GM12878 (cell line): ENCODE data around the gene ARID3A. TPM values are rescaled to one million over a fixed set of nuclear protein-coding genes. Genes with fewer than 3 reads are reported as not detected.

ENCODE experiments used
- BCL11A ChIP-seq: IDR thresholded peaks from 2 replicates; pipeline ENCODE4 v1.6.1; 2011; ENCODE audit warnings: low read depth, low read length
- EP300 ChIP-seq, 2 experiments: fragments of 150-350 bp in 1 of 2; IDR thresholded peaks; 2 replicates each; pipeline ENCODE4 v1.6.1; 2011 to 2012; ENCODE audit warnings: low read depth in 2 of 2, low read length in 2 of 2, borderline replicate concordance in 1 of 2, improper control_type of control experiment in 1 of 2, inconsistent platforms in 1 of 2; ENCODE audit not compliant: control insufficient read depth in 1 of 2
- IKZF2 ChIP-seq, 2 experiments: fragments of 450-650 bp; IDR thresholded peaks; 2 replicates each; pipeline ENCODE4 v1.6.1; 2017; ENCODE audit warnings: mild to moderate bottlenecking in 2 of 2, moderate library complexity in 2 of 2
- NFIC ChIP-seq: IDR thresholded peaks from 2 replicates; pipeline ENCODE4 v1.6.1; 2012; ENCODE audit warnings: low read depth, mild to moderate bottlenecking, inconsistent platforms, low read length, moderate library complexity
- POLR2AphosphoS2 ChIP-seq: IDR thresholded peaks from 2 replicates; pipeline ENCODE4 v1.6.1; 2011; ENCODE audit warnings: low read depth, mild to moderate bottlenecking, low read length, improper control_type of control experiment, moderate library complexity
- RAD21 ChIP-seq: IDR thresholded peaks from 2 replicates; pipeline ENCODE4 v1.6.1; 2011; ENCODE audit warnings: mild to moderate bottlenecking, low read depth, low read length, moderate library complexity; ENCODE audit not compliant: insufficient read depth
- STAT1 ChIP-seq: fragments of 450-650 bp; conservative IDR thresholded peaks from 2 replicates; pipeline ENCODE4 v1.6.1; 2014; ENCODE audit warnings: antibody characterized with exemption, mild to moderate bottlenecking
- STAT3 ChIP-seq: IDR thresholded peaks from 2 replicates; pipeline ENCODE4 v1.6.1; 2011; ENCODE audit warnings: low read depth, low read length, improper control_type of control experiment
- TAF1 ChIP-seq: IDR thresholded peaks from 2 replicates; pipeline ENCODE4 v1.6.1; 2011; ENCODE audit warnings: mild to moderate bottlenecking, low read depth, low read length, borderline replicate concordance
- ZNF207 ChIP-seq: fragments of 450-650 bp; IDR thresholded peaks from 2 replicates; pipeline ENCODE4 v1.6.1; 2014; ENCODE audit warnings: antibody characterized with exemption, mild to moderate bottlenecking, borderline replicate concordance
- ZNF384 ChIP-seq: IDR thresholded peaks from 2 replicates; pipeline ENCODE4 v1.6.1; 2012; ENCODE audit warnings: low read depth, mild to moderate bottlenecking, low read length, improper control_type of control experiment, borderline replicate concordance
- polyA plus RNA-seq, 11 experiments: library from polyadenylated mRNA; depleted of rRNA in 4 of 11; unstranded in 6 of 11; stranded (reverse) in 5 of 11; fragments of >200 nt; fragmentation: Nextera tagmentation in 4 of 11; fragmentation: Illumina TruSeq in 1 of 11; extraction: Ambion mirVana in 4 of 11; extraction: Trizol in 1 of 11; gene quantifications; 1 replicate in 1 of 11; 2 replicates in 10 of 11; pipeline versions ENCODE4 v1.2.1 to v1.2.3, GENCODE V29; 2011 to 2016; ENCODE audit warnings: inconsistent platforms in 2 of 11, missing spikeins in 2 of 11, low read depth in 1 of 11
- total RNA-seq, 4 experiments: library from RNA; depleted of rRNA in 3 of 4; stranded (reverse); fragments of >200 nt in 3 of 4; fragmentation: Illumina TruSeq in 1 of 4; extraction: Trizol in 1 of 4; gene quantifications; 2 replicates each; pipeline versions ENCODE4 v1.2.1 to v1.2.3, GENCODE V29; 2013 to 2021
- TF ChIP-seq, protein P1 (sequence below): fragments of 450-650 bp; IDR thresholded peaks from 2 replicates; pipeline ENCODE4 v1.6.1; 2017; ENCODE audit warnings: mild to moderate bottlenecking, moderate library complexity
- TF ChIP-seq, protein P2 (sequence below): fragments of 450-650 bp; IDR thresholded peaks from 2 replicates; pipeline ENCODE4 v1.6.1; 2017; ENCODE audit warnings: antibody characterized with exemption, mild to moderate bottlenecking, moderate library complexity
- TF ChIP-seq, protein P3 (sequence below): fragments of 450-650 bp; IDR thresholded peaks from 2 replicates; pipeline ENCODE4 v1.6.1; 2016; ENCODE audit warnings: mild to moderate bottlenecking
- TF ChIP-seq, protein P4 (sequence below): fragments of 450-650 bp; IDR thresholded peaks from 2 replicates; pipeline ENCODE4 v1.6.1; 2014; ENCODE audit warnings: mild to moderate bottlenecking

ARID3A gene
- total and polyA plus RNA-seq, 10 of the 15 experiments (the other 5 are each of a cell fraction or from before 2014, with no cell fraction given): 0.76 to 70.0 (median 16.7) TPM

GRCh38 chr19:947707-948539 lies 22.1 kb downstream of the ARID3A start (continued):
- TF ChIP-seq, protein P1, sequence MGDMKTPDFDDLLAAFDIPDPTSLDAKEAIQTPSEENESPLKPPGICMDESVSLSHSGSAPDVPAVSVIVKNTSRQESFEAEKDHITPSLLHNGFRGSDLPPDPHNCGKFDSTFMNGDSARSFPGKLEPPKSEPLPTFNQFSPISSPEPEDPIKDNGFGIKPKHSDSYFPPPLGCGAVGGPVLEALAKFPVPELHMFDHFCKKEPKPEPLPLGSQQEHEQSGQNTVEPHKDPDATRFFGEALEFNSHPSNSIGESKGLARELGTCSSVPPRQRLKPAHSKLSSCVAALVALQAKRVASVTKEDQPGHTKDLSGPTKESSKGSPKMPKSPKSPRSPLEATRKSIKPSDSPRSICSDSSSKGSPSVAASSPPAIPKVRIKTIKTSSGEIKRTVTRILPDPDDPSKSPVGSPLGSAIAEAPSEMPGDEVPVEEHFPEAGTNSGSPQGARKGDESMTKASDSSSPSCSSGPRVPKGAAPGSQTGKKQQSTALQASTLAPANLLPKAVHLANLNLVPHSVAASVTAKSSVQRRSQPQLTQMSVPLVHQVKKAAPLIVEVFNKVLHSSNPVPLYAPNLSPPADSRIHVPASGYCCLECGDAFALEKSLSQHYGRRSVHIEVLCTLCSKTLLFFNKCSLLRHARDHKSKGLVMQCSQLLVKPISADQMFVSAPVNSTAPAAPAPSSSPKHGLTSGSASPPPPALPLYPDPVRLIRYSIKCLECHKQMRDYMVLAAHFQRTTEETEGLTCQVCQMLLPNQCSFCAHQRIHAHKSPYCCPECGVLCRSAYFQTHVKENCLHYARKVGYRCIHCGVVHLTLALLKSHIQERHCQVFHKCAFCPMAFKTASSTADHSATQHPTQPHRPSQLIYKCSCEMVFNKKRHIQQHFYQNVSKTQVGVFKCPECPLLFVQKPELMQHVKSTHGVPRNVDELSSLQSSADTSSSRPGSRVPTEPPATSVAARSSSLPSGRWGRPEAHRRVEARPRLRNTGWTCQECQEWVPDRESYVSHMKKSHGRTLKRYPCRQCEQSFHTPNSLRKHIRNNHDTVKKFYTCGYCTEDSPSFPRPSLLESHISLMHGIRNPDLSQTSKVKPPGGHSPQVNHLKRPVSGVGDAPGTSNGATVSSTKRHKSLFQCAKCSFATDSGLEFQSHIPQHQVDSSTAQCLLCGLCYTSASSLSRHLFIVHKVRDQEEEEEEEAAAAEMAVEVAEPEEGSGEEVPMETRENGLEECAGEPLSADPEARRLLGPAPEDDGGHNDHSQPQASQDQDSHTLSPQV: no peak
- TF ChIP-seq, protein P2, sequence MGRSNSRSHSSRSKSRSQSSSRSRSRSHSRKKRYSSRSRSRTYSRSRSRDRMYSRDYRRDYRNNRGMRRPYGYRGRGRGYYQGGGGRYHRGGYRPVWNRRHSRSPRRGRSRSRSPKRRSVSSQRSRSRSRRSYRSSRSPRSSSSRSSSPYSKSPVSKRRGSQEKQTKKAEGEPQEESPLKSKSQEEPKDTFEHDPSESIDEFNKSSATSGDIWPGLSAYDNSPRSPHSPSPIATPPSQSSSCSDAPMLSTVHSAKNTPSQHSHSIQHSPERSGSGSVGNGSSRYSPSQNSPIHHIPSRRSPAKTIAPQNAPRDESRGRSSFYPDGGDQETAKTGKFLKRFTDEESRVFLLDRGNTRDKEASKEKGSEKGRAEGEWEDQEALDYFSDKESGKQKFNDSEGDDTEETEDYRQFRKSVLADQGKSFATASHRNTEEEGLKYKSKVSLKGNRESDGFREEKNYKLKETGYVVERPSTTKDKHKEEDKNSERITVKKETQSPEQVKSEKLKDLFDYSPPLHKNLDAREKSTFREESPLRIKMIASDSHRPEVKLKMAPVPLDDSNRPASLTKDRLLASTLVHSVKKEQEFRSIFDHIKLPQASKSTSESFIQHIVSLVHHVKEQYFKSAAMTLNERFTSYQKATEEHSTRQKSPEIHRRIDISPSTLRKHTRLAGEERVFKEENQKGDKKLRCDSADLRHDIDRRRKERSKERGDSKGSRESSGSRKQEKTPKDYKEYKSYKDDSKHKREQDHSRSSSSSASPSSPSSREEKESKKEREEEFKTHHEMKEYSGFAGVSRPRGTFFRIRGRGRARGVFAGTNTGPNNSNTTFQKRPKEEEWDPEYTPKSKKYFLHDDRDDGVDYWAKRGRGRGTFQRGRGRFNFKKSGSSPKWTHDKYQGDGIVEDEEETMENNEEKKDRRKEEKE: no peak
- TF ChIP-seq POLR2AphosphoS2: 0 out of 2 replicates have a peak, but pooled peaks have one; percentile 60
- no peak for TF ChIP-seq ZNF207
- TF ChIP-seq STAT3: no peak
- TF ChIP-seq IKZF2 (IDR thresholded peaks at IDR 0.05): peak; percentile 99
- TF ChIP-seq ZNF384: no peak
- TF ChIP-seq TAF1: peak; percentile 56; the same call in 1 of the 2 replicates
- peak; percentile 87 to 93 for TF ChIP-seq EP300 (IDR thresholded peaks at IDR 0.05; ENCODE audit: borderline replicate concordance in 1 of 2, control insufficient read depth in 1 of 2, low read depth in 2 of 2, low read length in 2 of 2)
- TF ChIP-seq STAT1: no peak
- TF ChIP-seq, protein P3, sequence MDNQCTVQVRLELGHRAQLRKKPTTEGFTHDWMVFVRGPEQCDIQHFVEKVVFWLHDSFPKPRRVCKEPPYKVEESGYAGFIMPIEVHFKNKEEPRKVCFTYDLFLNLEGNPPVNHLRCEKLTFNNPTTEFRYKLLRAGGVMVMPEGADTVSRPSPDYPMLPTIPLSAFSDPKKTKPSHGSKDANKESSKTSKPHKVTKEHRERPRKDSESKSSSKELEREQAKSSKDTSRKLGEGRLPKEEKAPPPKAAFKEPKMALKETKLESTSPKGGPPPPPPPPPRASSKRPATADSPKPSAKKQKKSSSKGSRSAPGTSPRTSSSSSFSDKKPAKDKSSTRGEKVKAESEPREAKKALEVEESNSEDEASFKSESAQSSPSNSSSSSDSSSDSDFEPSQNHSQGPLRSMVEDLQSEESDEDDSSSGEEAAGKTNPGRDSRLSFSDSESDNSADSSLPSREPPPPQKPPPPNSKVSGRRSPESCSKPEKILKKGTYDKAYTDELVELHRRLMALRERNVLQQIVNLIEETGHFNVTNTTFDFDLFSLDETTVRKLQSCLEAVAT: 0 out of 2 replicates have a peak, but pooled peaks have one; percentile 32
- TF ChIP-seq NFIC: peak; percentile 92
- TF ChIP-seq BCL11A: peak; percentile 94
- TF ChIP-seq RAD21: 0 out of 2 replicates have a peak, but pooled peaks have one; percentile 17
- TF ChIP-seq, protein P4, sequence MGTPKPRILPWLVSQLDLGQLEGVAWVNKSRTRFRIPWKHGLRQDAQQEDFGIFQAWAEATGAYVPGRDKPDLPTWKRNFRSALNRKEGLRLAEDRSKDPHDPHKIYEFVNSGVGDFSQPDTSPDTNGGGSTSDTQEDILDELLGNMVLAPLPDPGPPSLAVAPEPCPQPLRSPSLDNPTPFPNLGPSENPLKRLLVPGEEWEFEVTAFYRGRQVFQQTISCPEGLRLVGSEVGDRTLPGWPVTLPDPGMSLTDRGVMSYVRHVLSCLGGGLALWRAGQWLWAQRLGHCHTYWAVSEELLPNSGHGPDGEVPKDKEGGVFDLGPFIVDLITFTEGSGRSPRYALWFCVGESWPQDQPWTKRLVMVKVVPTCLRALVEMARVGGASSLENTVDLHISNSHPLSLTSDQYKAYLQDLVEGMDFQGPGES: no peak
